ENCODE data around the gene OSBPL7.

The OSBPL7 gene

DNA sequence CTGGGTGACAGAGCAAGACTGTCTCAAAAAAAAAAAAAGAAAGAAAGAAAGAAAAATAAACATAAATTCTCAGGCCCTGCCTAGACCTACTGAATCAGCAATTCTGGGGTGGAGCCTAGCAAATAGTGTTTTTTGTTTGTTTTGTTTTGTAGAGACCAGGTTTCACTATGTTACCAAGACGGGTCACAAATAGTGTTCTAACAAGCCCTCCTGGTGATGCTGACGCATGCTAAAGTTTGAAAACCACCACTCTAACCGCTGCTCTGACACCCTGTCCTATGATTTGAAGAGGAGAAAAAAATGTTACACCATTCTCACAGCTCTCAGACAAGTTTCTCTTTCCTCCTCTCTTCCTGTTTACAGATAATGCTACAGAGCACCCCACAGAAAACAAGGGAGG is 8.3 kb upstream of the OSBPL7 start:
- Histone ChIP-seq H3K4me1 (ENCODE audit: control insufficient read depth, insufficient read depth, low read length) (peaks cover 7% of the 10 kb centered on the region; the same call in 1 of the 2 replicates), H3K27ac (ENCODE audit: extremely low read depth, low read depth, low read length) (no peak overlapping the region), H3K9me3 (ENCODE audit: control insufficient read depth, insufficient read depth, low read depth, low read length) (no peaks in the 10 kb centered on the region), H3K4me3 (ENCODE audit: low read depth, low read length) (no peak overlapping the region), H3K36me3 (ENCODE audit: control insufficient read depth in 2 of 2, insufficient read depth in 1 of 2, low read length in 2 of 2) (peaks cover 25 to 39% of the 10 kb centered on the region in 2 experiments)
- ChIA-PET CTCF (interaction anchor here (0.7 kb wide), 1 partner anchor 141 kb away, joined by 3 read pairs; the partner anchor contains the start of gene CDK5RAP3), POLR2A (no interaction called here)
- no peak for TF ChIP-seq ZNF391 (tag by site-specific recombination; IDR thresholded peaks at IDR 0.05; ENCODE audit: borderline replicate concordance, low read depth)
- no peak for TF ChIP-seq ZIC2 (tag by site-specific recombination; IDR thresholded peaks at IDR 0.05)
- TF ChIP-seq, protein P1, sequence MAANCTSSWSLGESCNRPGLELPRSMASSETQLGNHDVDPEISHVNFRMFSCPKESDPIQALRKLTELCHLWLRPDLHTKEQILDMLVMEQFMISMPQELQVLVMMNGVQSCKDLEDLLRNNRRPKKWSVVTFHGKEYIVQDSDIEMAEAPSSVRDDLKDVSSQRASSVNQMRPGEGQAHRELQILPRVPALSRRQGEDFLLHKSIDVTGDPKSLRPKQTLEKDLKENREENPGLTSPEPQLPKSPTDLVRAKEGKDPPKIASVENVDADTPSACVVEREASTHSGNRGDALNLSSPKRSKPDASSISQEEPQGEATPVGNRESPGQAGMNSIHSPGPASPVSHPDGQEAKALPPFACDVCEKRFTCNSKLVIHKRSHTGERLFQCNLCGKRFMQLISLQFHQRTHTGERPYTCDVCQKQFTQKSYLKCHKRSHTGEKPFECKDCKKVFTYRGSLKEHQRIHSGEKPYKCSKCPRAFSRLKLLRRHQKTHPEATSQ (tag by site-specific recombination; IDR thresholded peaks at IDR 0.05): no peak
- TF ChIP-seq, protein P2, sequence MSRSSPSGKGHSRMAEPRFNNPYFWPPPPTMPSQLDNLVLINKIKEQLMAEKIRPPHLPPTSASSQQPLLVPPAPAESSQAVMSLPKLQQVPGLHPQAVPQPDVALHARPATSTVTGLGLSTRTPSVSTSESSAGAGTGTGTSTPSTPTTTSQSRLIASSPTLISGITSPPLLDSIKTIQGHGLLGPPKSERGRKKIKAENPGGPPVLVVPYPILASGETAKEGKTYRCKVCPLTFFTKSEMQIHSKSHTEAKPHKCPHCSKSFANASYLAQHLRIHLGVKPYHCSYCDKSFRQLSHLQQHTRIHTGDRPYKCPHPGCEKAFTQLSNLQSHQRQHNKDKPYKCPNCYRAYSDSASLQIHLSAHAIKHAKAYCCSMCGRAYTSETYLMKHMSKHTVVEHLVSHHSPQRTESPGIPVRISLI (tag by site-specific recombination; IDR thresholded peaks at IDR 0.05): no peak

DNA sequence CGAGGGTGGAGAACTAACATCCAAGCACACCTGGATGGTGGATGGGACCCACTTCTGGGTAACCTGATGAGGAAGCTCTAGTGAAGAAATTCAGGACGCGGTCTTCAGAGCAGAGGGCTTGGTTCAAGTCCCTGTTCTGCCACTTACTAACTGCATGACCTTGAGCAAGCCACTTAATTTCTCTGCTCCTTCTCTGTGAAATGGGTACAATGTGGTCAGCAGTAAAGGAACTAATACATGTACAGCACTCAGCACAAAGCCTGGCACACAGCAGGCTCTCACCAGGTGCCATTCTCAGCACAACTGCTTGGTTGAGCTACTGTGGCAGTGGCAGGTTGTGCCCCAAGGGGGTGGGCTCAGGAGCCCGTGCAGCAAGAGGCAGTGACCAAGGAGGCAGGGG is 1.9 kb upstream of the OSBPL7 start:
- TF ChIP-seq HOXC10 (CRISPR knock-in tag; IDR thresholded peaks at IDR 0.05): no peak
- TF ChIP-seq, protein P2 (tag by site-specific recombination; IDR thresholded peaks at IDR 0.05): no peak
- no peak for TF ChIP-seq ZNF138 (tag by site-specific recombination; IDR thresholded peaks at IDR 0.05; ENCODE audit: borderline replicate concordance)
- no peak for TF ChIP-seq ZNF121 (tag by site-specific recombination; IDR thresholded peaks at IDR 0.05)
- no peak for TF ChIP-seq ZNF239 (tag by site-specific recombination; IDR thresholded peaks at IDR 0.05)
- no peak for TF ChIP-seq ZNF404 (tag by site-specific recombination; IDR thresholded peaks at IDR 0.05)
- TF ChIP-seq GLI2 (tag by site-specific recombination; IDR thresholded peaks at IDR 0.05; ENCODE audit: borderline replicate concordance, low read depth): no peak
- TF ChIP-seq, protein P3, sequence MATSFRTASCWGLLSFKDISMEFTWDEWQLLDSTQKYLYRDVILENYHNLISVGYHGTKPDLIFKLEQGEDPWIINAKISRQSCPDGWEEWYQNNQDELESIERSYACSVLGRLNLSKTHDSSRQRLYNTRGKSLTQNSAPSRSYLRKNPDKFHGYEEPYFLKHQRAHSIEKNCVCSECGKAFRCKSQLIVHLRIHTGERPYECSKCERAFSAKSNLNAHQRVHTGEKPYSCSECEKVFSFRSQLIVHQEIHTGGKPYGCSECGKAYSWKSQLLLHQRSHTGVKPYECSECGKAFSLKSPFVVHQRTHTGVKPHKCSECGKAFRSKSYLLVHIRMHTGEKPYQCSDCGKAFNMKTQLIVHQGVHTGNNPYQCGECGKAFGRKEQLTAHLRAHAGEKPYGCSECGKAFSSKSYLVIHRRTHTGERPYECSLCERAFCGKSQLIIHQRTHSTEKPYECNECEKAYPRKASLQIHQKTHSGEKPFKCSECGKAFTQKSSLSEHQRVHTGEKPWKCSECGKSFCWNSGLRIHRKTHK (tag by site-specific recombination; IDR thresholded peaks at IDR 0.05): no peak
- TF ChIP-seq ZNF426 (tag by site-specific recombination; IDR thresholded peaks at IDR 0.05): no peak
- TF ChIP-seq ZNF777 (tag by site-specific recombination; IDR thresholded peaks at IDR 0.05; ENCODE audit: borderline replicate concordance): no peak
- TF ChIP-seq, protein P4, sequence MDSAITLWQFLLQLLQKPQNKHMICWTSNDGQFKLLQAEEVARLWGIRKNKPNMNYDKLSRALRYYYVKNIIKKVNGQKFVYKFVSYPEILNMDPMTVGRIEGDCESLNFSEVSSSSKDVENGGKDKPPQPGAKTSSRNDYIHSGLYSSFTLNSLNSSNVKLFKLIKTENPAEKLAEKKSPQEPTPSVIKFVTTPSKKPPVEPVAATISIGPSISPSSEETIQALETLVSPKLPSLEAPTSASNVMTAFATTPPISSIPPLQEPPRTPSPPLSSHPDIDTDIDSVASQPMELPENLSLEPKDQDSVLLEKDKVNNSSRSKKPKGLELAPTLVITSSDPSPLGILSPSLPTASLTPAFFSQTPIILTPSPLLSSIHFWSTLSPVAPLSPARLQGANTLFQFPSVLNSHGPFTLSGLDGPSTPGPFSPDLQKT (IDR thresholded peaks at IDR 0.05; ENCODE audit: borderline replicate concordance, low read depth, low read length): no peak
- no peak for TF ChIP-seq ZFP69B (tag by site-specific recombination; IDR thresholded peaks at IDR 0.05)
- no peak for TF ChIP-seq ZNF10 (tag by site-specific recombination; IDR thresholded peaks at IDR 0.05)
- TF ChIP-seq ZNF248 (tag by site-specific recombination; IDR thresholded peaks at IDR 0.05): no peak
- TF ChIP-seq ZNF366 (tag by site-specific recombination; conservative IDR thresholded peaks at IDR 0.05): no peak
- no peak for TF ChIP-seq ZEB2 (tag by site-specific recombination; IDR thresholded peaks at IDR 0.05)
- TF ChIP-seq SP3 (tag by site-specific recombination; IDR thresholded peaks at IDR 0.05): no peak
- no peak for TF ChIP-seq ZNF837 (tag by site-specific recombination; IDR thresholded peaks at IDR 0.05)
- no peak for TF ChIP-seq ZNF571 (tag by site-specific recombination; IDR thresholded peaks at IDR 0.05)
- Histone ChIP-seq H3K9me3 (ENCODE audit: control insufficient read depth, insufficient read depth, low read depth, low read length) (no peaks in the 10 kb centered on the region), H3K27ac (ENCODE audit: extremely low read depth, low read depth, low read length) (no peak overlapping the region), H3K4me1 (ENCODE audit: control insufficient read depth, insufficient read depth, low read length) (peaks cover 3% of the 10 kb centered on the region), H3K4me3 (ENCODE audit: low read depth, low read length) (no peak overlapping the region), H3K36me3 (ENCODE audit: control insufficient read depth in 2 of 2, insufficient read depth in 1 of 2, low read length in 2 of 2) (peaks cover 19 to 64% of the 10 kb centered on the region in 2 experiments)
- ChIA-PET POLR2A (interaction anchor here (2.6 kb wide), 1 partner anchor 8 kb away, joined by 50 read pairs; the partner anchor contains the start of genes LRRC46 and MRPL10), CTCF (interaction anchor here (0.6 to 1.8 kb wide), 3 partner anchors 8 to 210 kb away, joined by 3 to 5 read pairs (median 4); partner anchors contain the start of genes LRRC46 and MRPL10)

Data from HEK293 (cell line).